DND-41 (cell line): ENCODE data around the gene SENP8.

Source experiments
- ATAC-seq: fragments of 200-7000 bp; cut with Tn5 transposase; 3 replicates; pipeline ENCODE4 v1.9.1; 2021; ENCODE audit warnings: low read depth; ENCODE audit not compliant: insufficient read depth
- DNase-seq: peaks from one replicate; pipeline ENCODE4 v3.0.0-alpha.2; 2020
- H2AFZ ChIP-seq: 2 replicates; pipeline ENCODE4 v1.6.0; 2012; ENCODE audit warnings: low read depth, low read length
- H3K27ac ChIP-seq: 2 replicates; pipeline ENCODE4 v1.5.1; 2012; ENCODE audit warnings: low read length, inconsistent platforms
- H3K27me3 ChIP-seq: fragments of 200-600 bp; sonication (generic); 2 replicates; pipeline ENCODE4 v1.6.0; 2012; ENCODE audit warnings: low read length, mild to moderate bottlenecking, inconsistent platforms; ENCODE audit not compliant: insufficient read depth, poor library complexity
- H3K36me3 ChIP-seq: 2 replicates; pipeline ENCODE4 v1.5.1; 2012; ENCODE audit warnings: low read length, inconsistent platforms; ENCODE audit not compliant: insufficient read depth
- H3K4me1 ChIP-seq: 2 replicates; pipeline ENCODE4 v1.5.1; 2012; ENCODE audit warnings: mild to moderate bottlenecking, low read length; ENCODE audit not compliant: insufficient read depth
- H3K4me2 ChIP-seq: 2 replicates; pipeline ENCODE4 v1.6.0; 2012; ENCODE audit warnings: mild to moderate bottlenecking, moderate library complexity, low read length, inconsistent platforms; ENCODE audit not compliant: insufficient read depth
- H3K4me3 ChIP-seq, 2 experiments: fragments of 200-600 bp in 1 of 2; shearing (Covaris generic) in 1 of 2; 2 replicates each; pipeline ENCODE4 v1.5.1; 2012 to 2016; ENCODE audit warnings: inconsistent platforms in 2 of 2, low read length in 2 of 2, mild to moderate bottlenecking in 2 of 2, low read depth in 1 of 2, moderate library complexity in 1 of 2
- H3K79me2 ChIP-seq: 2 replicates; pipeline ENCODE4 v1.6.0; 2012; ENCODE audit warnings: low read length, inconsistent platforms; ENCODE audit not compliant: insufficient read depth
- H3K9ac ChIP-seq: 2 replicates; pipeline ENCODE4 v1.6.0; 2012; ENCODE audit warnings: low read depth, mild to moderate bottlenecking, inconsistent platforms, low read length, moderate library complexity
- H3K9me3 ChIP-seq: 2 replicates; pipeline ENCODE4 v1.5.1; 2012; ENCODE audit warnings: low read length, moderate library complexity, mild to moderate bottlenecking, inconsistent platforms; ENCODE audit not compliant: insufficient read depth, severe bottlenecking
- H4K20me1 ChIP-seq: 2 replicates; pipeline ENCODE4 v1.6.0; 2012; ENCODE audit warnings: low read length; ENCODE audit not compliant: insufficient read depth
- CTCF ChIP-seq: IDR thresholded peaks from 2 replicates; pipeline ENCODE4 v1.5.1; 2012; ENCODE audit warnings: borderline replicate concordance, low read length, moderate library complexity, mild to moderate bottlenecking; ENCODE audit not compliant: poor library complexity, severe bottlenecking; ENCODE audit errors: extremely low read depth
- EZH2 ChIP-seq: IDR thresholded peaks from 3 replicates; pipeline ENCODE4 v1.6.1; 2012; ENCODE audit warnings: borderline replicate concordance, low read depth, mild to moderate bottlenecking, moderate library complexity, low read length, inconsistent platforms; ENCODE audit not compliant: severe bottlenecking

Gene SENP8

GRCh38 chr15:72184165-72184811 is 66.1 kb downstream of the SENP8 start:
- no peak overlapping the region for H3K4me2 ChIP-seq
- H2AFZ ChIP-seq = no peak overlapping the region
- no peaks in the 10 kb centered on the region for H3K4me1 ChIP-seq
- H3K9me3 ChIP-seq = no peaks in the 10 kb centered on the region
- H3K4me3 ChIP-seq = no peak overlapping the region
- TF ChIP-seq EZH2 = no peak
- TF ChIP-seq CTCF = no peak
- DNase-seq = no peak
- no peak overlapping the region for H3K27ac ChIP-seq
- ATAC-seq = no peak
- H3K79me2 ChIP-seq = no peaks in the 10 kb centered on the region
- H3K9ac ChIP-seq = no peak overlapping the region
- no peaks in the 10 kb centered on the region for H3K27me3 ChIP-seq
- H3K36me3 ChIP-seq = no peaks in the 10 kb centered on the region
- no peaks in the 10 kb centered on the region for H4K20me1 ChIP-seq

- H3K27ac ChIP-seq = no peak overlapping the region
- H3K27me3 ChIP-seq = no peaks in the 10 kb centered on the region
- no peaks in the 10 kb centered on the region for H4K20me1 ChIP-seq
- TF ChIP-seq CTCF = no peak
- no peak for TF ChIP-seq EZH2
- DNase-seq (no peak), ATAC-seq (no peak)
- H2AFZ ChIP-seq = no peak overlapping the region
- no peak overlapping the region for H3K4me2 ChIP-seq
- H3K9me3 ChIP-seq = no peaks in the 10 kb centered on the region
- H3K9ac ChIP-seq = no peak overlapping the region
- no peak overlapping the region for H3K4me3 ChIP-seq
- no peaks in the 10 kb centered on the region for H3K79me2 ChIP-seq
- H3K36me3 ChIP-seq = no peaks in the 10 kb centered on the region
- H3K4me1 ChIP-seq = no peaks in the 10 kb centered on the region
These were observed 71.2 kb downstream of the SENP8 start for GRCh38 chr15:72189250-72189902.

GRCh38 chr15:72192416-72192815 is 74.2 kb downstream of the SENP8 start:
- Histone ChIP-seq H3K4me1 (no peaks in the 10 kb centered on the region), H3K36me3 (no peaks in the 10 kb centered on the region), H3K27ac (no peak overlapping the region), H3K79me2 (no peaks in the 10 kb centered on the region), H3K4me3 (no peak overlapping the region), H3K9ac (no peak overlapping the region), H3K27me3 (no peaks in the 10 kb centered on the region), H3K9me3 (no peaks in the 10 kb centered on the region), H4K20me1 (no peaks in the 10 kb centered on the region), H3K4me2 (no peak overlapping the region), H2AFZ (no peak overlapping the region)
- TF ChIP-seq EZH2 = no peak
- TF ChIP-seq CTCF = no peak
- no peak for ATAC-seq
- DNase-seq = no peak
